Measurements from ENCODE around the gene CARS1.

Gene CARS1

GRCh38 chr11:3026803-3027202 lies 30.4 kb downstream of the CARS1 start:
- no peaks in the 10 kb centered on the region for H3F3A ChIP-seq (ENCODE audit: low read depth)
- H3K9me2 ChIP-seq (replicated peaks; ENCODE audit: low read depth, low read length), result no peaks in the 10 kb centered on the region
- H2AFZ ChIP-seq (ENCODE audit: low read length), result no peak overlapping the region
- no peak overlapping the region for H3K9ac ChIP-seq (ENCODE audit: low read depth, low read length, poor library complexity, severe bottlenecking)
- H3K27me3 ChIP-seq (ENCODE audit: insufficient read depth, low read length, poor library complexity, severe bottlenecking), result no peaks in the 10 kb centered on the region
- no peaks in the 10 kb centered on the region for H3K4me1 ChIP-seq (ENCODE audit: insufficient read depth, low read length, poor library complexity, severe bottlenecking)
- no peak overlapping the region for H3K4me3 ChIP-seq (ENCODE audit: low read length, poor library complexity, severe bottlenecking)
- H3K4me2 ChIP-seq (ENCODE audit: low read depth, low read length, poor library complexity, severe bottlenecking), result no peak overlapping the region
- no peaks in the 10 kb centered on the region for H3K9me3 ChIP-seq (ENCODE audit: insufficient read depth, low read depth, low read length)
- no peaks in the 10 kb centered on the region for H4K20me1 ChIP-seq (ENCODE audit: insufficient read depth, low read length, poor library complexity, severe bottlenecking)
- H3K79me2 ChIP-seq (ENCODE audit: insufficient read depth, low read length), result no peaks in the 10 kb centered on the region
- no peak for TF ChIP-seq EZH2phosphoT487 (IDR thresholded peaks at IDR 0.05; ENCODE audit: borderline replicate concordance)
- no peak for TF ChIP-seq CTCF (conservative IDR thresholded peaks at IDR 0.05; ENCODE audit: low read length)
- H3K36me3 ChIP-seq (ENCODE audit: insufficient read depth, low read length), result peaks cover 47% of the 10 kb centered on the region; the same call in 1 of the 2 replicates

- Histone ChIP-seq H3K4me3 (ENCODE audit: low read length, poor library complexity, severe bottlenecking) (no peak overlapping the region), H3K36me3 (ENCODE audit: insufficient read depth, low read length) (peaks cover 36% of the 10 kb centered on the region; the same call in 1 of the 2 replicates), H3K9me3 (ENCODE audit: insufficient read depth, low read depth, low read length) (no peaks in the 10 kb centered on the region), H3K4me1 (ENCODE audit: insufficient read depth, low read length, poor library complexity, severe bottlenecking) (no peaks in the 10 kb centered on the region), H2AFZ (ENCODE audit: low read length) (no peak overlapping the region), H3K9ac (ENCODE audit: low read depth, low read length, poor library complexity, severe bottlenecking) (peak overlapping the region; percentile 17), H3F3A (ENCODE audit: low read depth) (no peaks in the 10 kb centered on the region), H3K79me2 (ENCODE audit: insufficient read depth, low read length) (no peaks in the 10 kb centered on the region), H3K9me2 (replicated peaks; ENCODE audit: low read depth, low read length) (no peaks in the 10 kb centered on the region), H4K20me1 (ENCODE audit: insufficient read depth, low read length, poor library complexity, severe bottlenecking) (no peaks in the 10 kb centered on the region), H3K27me3 (ENCODE audit: insufficient read depth, low read length, poor library complexity, severe bottlenecking) (no peaks in the 10 kb centered on the region), H3K4me2 (ENCODE audit: low read depth, low read length, poor library complexity, severe bottlenecking) (no peak overlapping the region)
- TF ChIP-seq EZH2phosphoT487 (IDR thresholded peaks at IDR 0.05; ENCODE audit: borderline replicate concordance) (no peak), CTCF (conservative IDR thresholded peaks at IDR 0.05; ENCODE audit: low read length) (no peak)
Observed at GRCh38 chr11:3022982-3023381, 34.2 kb downstream of the CARS1 start.

GRCh38 chr11:3022300-3022967 lies 34.8 kb downstream of the CARS1 start:
- H3K4me3 ChIP-seq (ENCODE audit: low read length, poor library complexity, severe bottlenecking), result no peak overlapping the region

More at GRCh38 chr11:3022300-3022967, 34.8 kb downstream of the CARS1 start:
- Histone ChIP-seq H3F3A (ENCODE audit: low read depth) (no peaks in the 10 kb centered on the region), H3K27me3 (ENCODE audit: insufficient read depth, low read length, poor library complexity, severe bottlenecking) (no peaks in the 10 kb centered on the region), H3K9me2 (replicated peaks; ENCODE audit: low read depth, low read length) (no peaks in the 10 kb centered on the region), H3K4me1 (ENCODE audit: insufficient read depth, low read length, poor library complexity, severe bottlenecking) (no peaks in the 10 kb centered on the region), H4K20me1 (ENCODE audit: insufficient read depth, low read length, poor library complexity, severe bottlenecking) (no peaks in the 10 kb centered on the region), H3K79me2 (ENCODE audit: insufficient read depth, low read length) (no peaks in the 10 kb centered on the region), H2AFZ (ENCODE audit: low read length) (no peak overlapping the region), H3K36me3 (ENCODE audit: insufficient read depth, low read length) (peaks cover 42% of the 10 kb centered on the region; the same call in 1 of the 2 replicates), H3K4me2 (ENCODE audit: low read depth, low read length, poor library complexity, severe bottlenecking) (no peak overlapping the region), H3K9me3 (ENCODE audit: insufficient read depth, low read depth, low read length) (no peaks in the 10 kb centered on the region), H3K9ac (ENCODE audit: low read depth, low read length, poor library complexity, severe bottlenecking) (peak overlapping the region; percentile 17)
- TF ChIP-seq CTCF (conservative IDR thresholded peaks at IDR 0.05; ENCODE audit: low read length) (no peak), EZH2phosphoT487 (IDR thresholded peaks at IDR 0.05; ENCODE audit: borderline replicate concordance) (no peak)
